ENCODE measurements around the gene STK38. TPM values are rescaled to one million over a fixed set of nuclear protein-coding genes. Genes with fewer than 3 reads are reported as not detected.

The STK38 gene
- total and polyA plus RNA-seq, 2 of the 8 experiments (the other 6 are each of a cell fraction or from before 2014, with no cell fraction given), result 8.1 to 19.8 TPM

DNA sequence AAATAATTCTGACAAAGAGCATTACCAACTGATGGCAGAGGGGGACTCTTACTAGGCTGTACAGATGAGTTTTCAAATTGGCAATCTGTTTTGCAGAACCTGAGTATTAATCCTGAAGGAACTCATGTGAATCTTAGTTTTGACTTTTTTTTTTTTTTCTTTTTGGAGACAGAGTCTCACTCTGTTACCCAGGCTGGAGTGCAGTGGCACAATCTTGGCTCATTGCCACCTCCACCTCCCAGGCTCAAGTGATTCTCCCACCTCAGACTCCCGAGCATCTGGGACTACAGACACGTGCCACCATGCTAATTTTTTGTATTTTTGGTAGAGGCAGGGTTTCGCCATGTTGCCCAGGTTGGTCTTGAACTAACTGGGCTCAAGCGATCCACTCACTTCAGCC, 55.2 kb downstream of the STK38 start (continued):
- TF ChIP-seq, protein P1, sequence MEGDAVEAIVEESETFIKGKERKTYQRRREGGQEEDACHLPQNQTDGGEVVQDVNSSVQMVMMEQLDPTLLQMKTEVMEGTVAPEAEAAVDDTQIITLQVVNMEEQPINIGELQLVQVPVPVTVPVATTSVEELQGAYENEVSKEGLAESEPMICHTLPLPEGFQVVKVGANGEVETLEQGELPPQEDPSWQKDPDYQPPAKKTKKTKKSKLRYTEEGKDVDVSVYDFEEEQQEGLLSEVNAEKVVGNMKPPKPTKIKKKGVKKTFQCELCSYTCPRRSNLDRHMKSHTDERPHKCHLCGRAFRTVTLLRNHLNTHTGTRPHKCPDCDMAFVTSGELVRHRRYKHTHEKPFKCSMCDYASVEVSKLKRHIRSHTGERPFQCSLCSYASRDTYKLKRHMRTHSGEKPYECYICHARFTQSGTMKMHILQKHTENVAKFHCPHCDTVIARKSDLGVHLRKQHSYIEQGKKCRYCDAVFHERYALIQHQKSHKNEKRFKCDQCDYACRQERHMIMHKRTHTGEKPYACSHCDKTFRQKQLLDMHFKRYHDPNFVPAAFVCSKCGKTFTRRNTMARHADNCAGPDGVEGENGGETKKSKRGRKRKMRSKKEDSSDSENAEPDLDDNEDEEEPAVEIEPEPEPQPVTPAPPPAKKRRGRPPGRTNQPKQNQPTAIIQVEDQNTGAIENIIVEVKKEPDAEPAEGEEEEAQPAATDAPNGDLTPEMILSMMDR (IDR thresholded peaks at IDR 0.05; ENCODE audit: control extremely low read depth in 1 of 3, insufficient read depth in 1 of 3, low read depth in 1 of 3, low read length in 3 of 3), result no peak
- TF ChIP-seq CREB1 (IDR thresholded peaks at IDR 0.05) (no peak), SP4 (IDR thresholded peaks at IDR 0.05; ENCODE audit: low read length) (no peak), PHF8 (conservative IDR thresholded peaks at IDR 0.05; ENCODE audit: low read depth, low read length) (no peak), RFX5 (IDR thresholded peaks at IDR 0.05; ENCODE audit: borderline replicate concordance, low read depth, low read length) (no peak)

All from H1 (cell line).